22Rv1 (cell line): ENCODE results near the gene EFS.

Source experiments
- CTCF ChIP-seq: fragments of 450-650 bp; IDR thresholded peaks from 2 replicates; pipeline ENCODE4 v1.5.1; 2017; ENCODE audit warnings: mild to moderate bottlenecking
- ZFX ChIP-seq: fragments of 450-650 bp; IDR thresholded peaks from 2 replicates; pipeline ENCODE4 v1.6.1; 2017; ENCODE audit warnings: antibody characterized with exemption, borderline replicate concordance

DNA sequence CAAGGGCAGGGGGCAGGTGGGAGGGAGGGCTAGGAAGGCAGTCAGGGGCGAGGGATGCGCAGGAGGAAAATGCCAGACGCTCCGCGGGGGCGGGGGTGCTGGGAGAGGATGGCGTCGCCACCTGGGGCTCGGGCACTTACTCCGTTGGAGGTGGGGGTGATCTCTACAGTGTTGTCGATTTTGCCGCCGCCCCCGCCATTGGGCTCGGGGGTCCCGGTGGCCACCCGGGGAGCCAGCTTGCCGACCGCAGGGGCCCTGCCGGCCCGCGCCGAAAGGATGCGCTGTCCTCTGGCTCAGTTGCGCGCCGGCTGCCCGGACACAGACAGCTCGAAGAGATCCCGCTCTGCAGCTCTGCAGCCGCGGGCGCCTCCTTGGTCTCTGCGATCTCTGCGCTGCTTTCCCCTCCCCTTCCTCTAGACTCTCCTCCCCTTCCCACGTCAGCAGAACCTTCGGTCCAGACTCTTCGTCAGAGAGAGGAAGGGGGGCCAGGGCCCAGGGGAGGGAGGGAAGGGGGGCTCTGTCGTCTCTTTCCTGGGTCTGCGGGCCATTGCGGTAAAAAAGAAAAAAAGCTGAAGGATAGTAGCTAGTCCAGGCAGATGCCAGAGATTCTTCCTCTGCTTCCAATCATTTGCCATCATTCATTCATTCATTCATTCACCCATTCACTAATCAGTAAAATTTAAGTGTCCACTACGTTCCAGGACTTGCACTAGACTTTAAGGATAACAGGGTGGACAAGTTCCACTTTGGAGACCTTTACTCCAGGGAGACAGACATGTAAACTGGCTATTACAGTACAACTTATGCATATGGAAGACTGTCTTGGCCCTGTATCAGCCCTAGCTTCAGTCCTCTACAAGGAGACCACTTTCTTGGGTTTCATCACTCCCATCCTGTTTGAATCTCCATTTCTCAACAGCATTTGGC lies 12.2 kb downstream of the EFS start, which contains the start of gene SLC22A17:
- peak; percentile 31 for TF ChIP-seq CTCF
- no peak for TF ChIP-seq ZFX
